Right lobe of liver (tissue), 4 donors: ENCODE measurements around the gene STOML3.

Experiments
- CTCF ChIP-seq, 4 donors: fragments of 200-600 bp in 3 of 4; fragments of 450-650 bp in 1 of 4; IDR thresholded peaks; one replicate each; pipeline versions ENCODE4 v1.5.1 to v1.8.0; 2016 to 2022; ENCODE audit warnings: antibody characterized with exemption in 4 of 4, mild to moderate bottlenecking in 2 of 4
- POLR2A ChIP-seq: fragments of 450-650 bp; IDR thresholded peaks from one replicate; pipeline ENCODE4 v1.6.1; 2017; ENCODE audit warnings: antibody characterized with exemption, mild to moderate bottlenecking
- donor health status: DM: no; HTN: no; CAD: no.
- donor health status: DM: no; HTN: no; CAD: no.
- donor health status: DM: no; HTN: yes; CAD: no.

- TF ChIP-seq CTCF (IDR thresholded peaks at IDR 0.05) (no peak), POLR2A (no peak)
Measured at GRCh38 chr13:38950987-38951386, 39.6 kb downstream of the STOML3 start.
